ENCODE measurements around the gene MTX1.
"Not testable (repeated sequence)": the region's sequence is repeated elsewhere in the genome, so short reads cannot be mapped to it uniquely, and the experiment has no call there.

MTX1 gene

GRCh38 chr1:155236451-155236850 is 28.0 kb downstream of the MTX1 start:
- H3K4me3 ChIP-seq (ENCODE audit: control insufficient read depth, low read depth, low read length): no peak overlapping the region
- TF ChIP-seq CTCF (IDR thresholded peaks at IDR 0.05; ENCODE audit: control insufficient read depth, insufficient read depth, low read depth, low read length, missing control alignments): no peak
- no peak for DNase-seq (ENCODE audit: low read depth)

- TF ChIP-seq CTCF (IDR thresholded peaks at IDR 0.05; ENCODE audit: control insufficient read depth, insufficient read depth, low read depth, low read length, missing control alignments): no peak
- peak overlapping the region; percentile 41 for H3K4me3 ChIP-seq (ENCODE audit: control insufficient read depth, low read depth, low read length)
- no peak for DNase-seq (ENCODE audit: low read depth)
Observed at GRCh38 chr1:155241069-155241679, 32.7 kb downstream of the MTX1 start.

GRCh38 chr1:155241841-155242264 is 33.4 kb downstream of the MTX1 start:
- no peak overlapping the region for H3K4me3 ChIP-seq (ENCODE audit: control insufficient read depth, low read depth, low read length)
- no peak for DNase-seq (ENCODE audit: low read depth)
- TF ChIP-seq CTCF (IDR thresholded peaks at IDR 0.05; ENCODE audit: control insufficient read depth, insufficient read depth, low read depth, low read length, missing control alignments): no peak

GRCh38 chr1:155242805-155243358 is 34.4 kb downstream of the MTX1 start:
- no peak overlapping the region for H3K4me3 ChIP-seq (ENCODE audit: control insufficient read depth, low read depth, low read length)
- no peak for TF ChIP-seq CTCF (IDR thresholded peaks at IDR 0.05; ENCODE audit: control insufficient read depth, insufficient read depth, low read depth, low read length, missing control alignments)
- no peak for DNase-seq (ENCODE audit: low read depth)

- H3K4me3 ChIP-seq (ENCODE audit: control insufficient read depth, low read depth, low read length): peak overlapping the region; percentile 74
- TF ChIP-seq CTCF (IDR thresholded peaks at IDR 0.05; ENCODE audit: control insufficient read depth, insufficient read depth, low read depth, low read length, missing control alignments): peak; percentile 14
- peak; percentile 99 for DNase-seq (ENCODE audit: low read depth)
Observed at GRCh38 chr1:155244368-155245162, 36.1 kb downstream of the MTX1 start.

GRCh38 chr1:155245163-155245524 is 36.6 kb downstream of the MTX1 start:
- no peak for TF ChIP-seq CTCF (IDR thresholded peaks at IDR 0.05; ENCODE audit: control insufficient read depth, insufficient read depth, low read depth, low read length, missing control alignments)
- H3K4me3 ChIP-seq (ENCODE audit: control insufficient read depth, low read depth, low read length): peak overlapping the region; percentile 74

GRCh38 chr1:155246796-155247195 is 38.3 kb downstream of the MTX1 start:
- DNase-seq (ENCODE audit: low read depth); H3K4me3 ChIP-seq (ENCODE audit: control insufficient read depth, low read depth, low read length): not testable (repeated sequence)

More at GRCh38 chr1:155245163-155245524, 36.6 kb downstream of the MTX1 start:
- DNase-seq (ENCODE audit: low read depth): no peak

All from AG09309 (cell line).